Measurements from ENCODE around the gene LGR4.

GRCh38 chr11:27392278-27393114, 80.1 kb downstream of the LGR4 start:
- TF ChIP-seq EZH2phosphoT487 (IDR thresholded peaks at IDR 0.05; ENCODE audit: insufficient read depth, low read depth) = no peak
- no peak for TF ChIP-seq EZH2 (IDR thresholded peaks at IDR 0.05; ENCODE audit: insufficient read depth, poor library complexity, severe bottlenecking)
